Activated CD4-positive, alpha-beta T cell treated with anti-CD3 and anti-CD28 coated beads for 1 hour (primary cell): ENCODE measurements around the gene NAB2.
A peak's percentile ranks its signal among the peaks of the same experiment; 100 is the strongest.
"Not testable (repeated sequence)": the region's sequence is repeated elsewhere in the genome, so short reads cannot be mapped to it uniquely, and the experiment has no call there.

Source experiments
- DNase-seq: peaks from one replicate; pipeline ENCODE4 v3.0.0-alpha.2; 2020

The NAB2 gene

DNA sequence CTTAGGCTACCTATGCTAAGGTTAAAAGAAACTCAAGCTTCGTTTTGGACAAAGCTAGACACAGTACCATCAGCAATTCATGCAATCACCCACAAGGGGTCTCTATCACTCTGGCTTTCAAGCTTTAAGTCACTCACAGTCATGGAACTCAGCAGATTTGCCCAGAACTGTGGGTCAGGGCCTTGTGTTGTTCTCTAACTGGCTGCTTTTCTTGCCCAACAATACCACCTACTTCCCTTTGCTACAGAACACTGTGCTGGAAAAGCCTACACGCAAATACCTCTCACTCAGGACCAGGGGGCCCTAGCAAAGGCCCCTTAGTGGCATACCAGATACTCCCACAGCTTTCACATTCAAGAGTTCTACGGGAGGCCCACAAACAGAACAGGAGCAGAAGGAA, 19.4 kb upstream of the NAB2 start:
- peak; percentile 23 for DNase-seq

DNA sequence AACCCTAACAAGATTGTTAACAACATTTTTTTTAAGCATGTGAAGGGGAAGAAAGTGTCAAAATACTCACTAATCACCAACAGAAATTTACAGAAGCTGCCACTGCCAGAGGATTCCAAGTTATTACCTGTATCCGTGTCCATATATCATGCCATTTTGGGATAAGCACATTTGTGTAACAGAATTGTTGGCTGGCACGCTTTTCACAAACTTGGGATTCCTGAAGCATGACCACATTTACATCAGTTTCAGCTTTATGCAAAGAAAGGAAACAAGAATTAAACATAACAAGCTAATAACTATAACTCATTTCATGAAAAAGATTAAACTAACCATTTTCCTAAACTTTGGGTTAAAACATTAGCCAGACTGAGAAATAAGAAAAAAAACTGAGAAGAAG, 16.3 kb upstream of the NAB2 start:
- DNase-seq = no peak

DNA sequence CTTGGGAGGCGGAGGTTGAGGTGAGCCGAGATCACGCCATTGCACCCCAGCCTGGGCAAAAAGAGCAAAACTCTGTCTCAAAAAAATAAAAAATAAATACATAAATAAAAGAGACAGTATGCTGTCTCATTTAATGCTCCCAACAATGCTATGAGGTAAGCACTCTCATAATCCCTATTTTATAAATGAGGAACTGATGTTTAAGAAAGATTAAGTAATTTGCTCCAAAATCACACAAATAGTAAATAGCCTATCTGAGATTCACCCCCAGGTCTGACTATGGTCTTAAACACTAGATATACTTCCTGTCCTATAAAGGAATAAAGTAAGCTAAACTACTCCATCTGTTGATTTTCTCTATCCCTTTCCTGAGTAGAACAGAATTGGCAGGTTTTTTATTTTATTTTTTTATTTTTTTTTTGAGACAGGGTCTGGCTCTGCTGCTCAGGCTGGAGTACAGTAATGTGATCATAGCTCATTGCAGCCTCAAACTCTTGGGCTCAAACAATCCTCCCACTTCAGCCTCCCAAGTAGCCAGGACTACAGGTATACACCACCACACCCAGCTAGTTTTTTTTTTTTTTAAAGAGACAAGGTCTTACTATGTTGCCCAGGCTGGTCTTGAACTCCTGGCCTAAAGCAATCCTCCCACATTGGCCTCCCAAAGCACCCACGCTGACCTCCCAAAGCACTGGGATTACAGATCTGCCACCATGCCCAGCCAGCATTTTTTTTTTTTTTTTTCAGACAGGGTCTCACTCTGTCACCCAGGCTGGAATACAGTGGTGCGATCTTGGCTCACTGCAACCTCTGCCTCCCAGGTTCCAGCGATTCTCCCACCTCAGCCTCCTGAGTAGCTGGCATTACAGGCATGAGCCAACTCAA, 15.1 kb upstream of the NAB2 start:
- not testable (repeated sequence) for DNase-seq

DNA sequence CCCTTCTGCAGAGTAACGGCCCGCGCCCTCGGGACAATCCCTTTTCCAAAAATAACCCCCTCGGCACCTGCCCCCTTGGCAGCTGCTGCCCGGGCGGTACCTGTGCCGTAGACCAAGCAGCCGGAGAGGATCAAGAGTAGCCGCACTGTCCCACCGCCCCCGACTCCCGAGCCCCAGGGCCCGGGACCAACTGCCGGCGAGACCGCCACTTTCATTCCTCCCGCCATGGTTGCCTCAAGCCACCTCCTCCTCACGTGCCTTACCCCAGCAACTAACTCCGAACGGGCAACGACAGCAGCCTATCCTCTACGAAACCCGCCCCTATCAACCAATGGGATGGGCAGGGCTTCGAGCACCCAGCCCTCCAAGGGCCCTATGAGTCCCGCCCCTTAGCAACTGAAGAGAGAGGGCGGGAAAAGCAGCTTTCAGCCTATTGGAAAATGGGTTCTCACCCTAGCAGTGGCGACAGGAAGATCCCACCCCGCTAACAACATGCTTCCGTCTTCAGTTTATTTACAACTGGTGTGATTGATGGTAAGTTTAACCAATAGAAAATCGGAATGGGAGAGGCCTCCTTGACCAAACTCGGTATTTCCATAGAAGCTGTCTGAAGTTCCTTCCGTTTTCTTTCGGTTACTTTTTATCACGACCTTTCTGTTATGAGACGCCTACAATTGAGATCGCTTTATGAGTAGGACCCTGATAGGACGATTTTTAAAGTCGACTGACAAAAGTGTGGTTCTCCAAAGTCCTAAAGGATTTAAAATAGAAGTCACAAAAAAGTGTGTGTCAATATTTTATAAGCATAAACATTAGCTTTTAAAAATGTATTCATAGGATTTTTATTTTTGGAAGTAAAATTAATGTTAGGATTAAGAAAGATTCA, 10.2 kb upstream of the NAB2 start, which contains the start of gene NEMP1:
Gene NEMP1 (minus strand): TSS at position 273 of the 886 bp plus-strand sequence. CDS start 46 bp downstream, at position 227.
- DNase-seq = peak; percentile 92

DNA sequence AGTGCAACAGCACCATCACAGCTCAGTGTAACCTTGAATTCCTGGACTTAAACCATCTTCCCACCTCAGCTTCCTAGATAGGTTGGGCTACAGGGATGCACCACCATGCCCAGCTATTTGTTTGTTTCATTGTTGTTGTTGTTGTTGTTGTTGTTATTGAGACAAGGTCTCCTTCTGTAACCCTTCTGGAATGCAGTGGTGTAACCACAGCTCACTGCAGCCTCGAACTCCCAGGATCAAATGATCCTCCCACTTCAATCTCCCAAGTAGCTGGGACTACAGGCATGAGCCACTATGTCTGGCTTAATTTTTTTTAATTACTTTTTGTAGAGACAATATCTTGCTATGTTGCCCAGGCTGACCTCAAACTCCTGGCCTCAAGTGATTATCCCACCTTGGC, 9.1 kb upstream of the NAB2 start:
- no peak for DNase-seq

DNA sequence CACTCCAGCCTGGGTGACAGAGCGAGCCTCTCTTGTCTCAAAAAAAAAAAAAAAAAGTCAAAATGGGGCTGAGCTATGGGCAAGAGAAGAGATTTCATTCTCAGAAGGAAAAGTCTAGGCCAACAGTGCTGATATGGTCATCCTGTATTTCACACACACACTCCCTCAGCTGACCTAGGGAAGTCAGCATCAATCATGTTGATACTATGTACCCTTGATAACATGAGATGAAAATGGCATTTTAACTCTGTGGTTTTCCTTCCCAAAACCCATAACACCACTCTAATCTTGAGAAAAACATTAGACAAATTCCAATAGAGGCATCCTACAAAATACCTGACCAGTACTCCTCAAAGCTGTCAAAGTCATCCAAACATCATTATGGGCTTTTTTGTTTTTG, 8.1 kb upstream of the NAB2 start:
- no peak for DNase-seq

DNA sequence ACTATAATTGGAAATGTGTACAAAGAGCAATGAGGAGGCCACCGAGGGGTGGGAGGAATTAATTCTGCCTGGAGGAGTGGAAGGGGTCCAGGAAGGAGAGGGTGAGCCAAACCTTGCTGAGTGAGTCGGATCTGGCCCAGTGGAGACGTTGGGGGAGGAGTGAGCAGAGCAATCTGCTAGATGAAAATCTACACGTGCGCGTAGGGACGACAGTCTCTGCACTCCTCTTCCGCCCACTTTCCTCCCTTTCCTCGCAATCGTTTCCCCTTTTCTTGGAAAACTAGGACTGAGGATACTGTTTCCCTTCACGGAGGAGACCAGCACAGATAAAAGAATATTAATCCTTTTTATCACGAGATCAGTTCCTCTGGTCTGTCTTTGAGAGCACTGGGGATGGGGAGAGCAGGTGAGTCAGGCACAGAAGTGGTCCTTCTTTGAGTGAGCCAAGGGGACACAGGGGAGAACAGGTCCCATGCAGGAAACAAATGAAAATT, 2.9 kb upstream of the NAB2 start:
- DNase-seq = no peak

DNA sequence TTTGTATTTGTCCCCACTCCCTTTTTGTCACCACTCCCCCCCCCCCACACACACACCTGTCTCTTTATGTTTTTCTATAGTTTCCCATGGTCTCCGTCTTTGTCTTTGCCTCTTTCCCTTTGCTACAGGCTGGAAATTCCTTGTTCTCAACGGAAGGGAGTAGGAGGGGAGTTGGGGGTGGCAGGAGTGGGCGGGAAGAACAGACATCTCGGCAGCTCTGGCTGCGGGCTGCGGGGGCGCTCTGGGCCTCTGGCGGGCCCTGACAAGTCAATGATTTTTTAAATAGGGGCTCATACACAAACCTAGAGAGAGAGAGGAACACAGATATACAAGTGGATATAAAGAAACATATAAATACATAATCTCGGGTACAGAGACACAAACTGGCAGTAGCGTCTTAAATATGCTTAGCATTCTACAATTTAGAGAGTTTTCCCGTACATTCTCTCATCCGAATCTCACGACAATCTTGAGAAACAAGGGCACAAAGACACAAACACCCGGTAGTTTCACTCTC, 2.4 kb upstream of the NAB2 start:
- DNase-seq = no peak

DNA sequence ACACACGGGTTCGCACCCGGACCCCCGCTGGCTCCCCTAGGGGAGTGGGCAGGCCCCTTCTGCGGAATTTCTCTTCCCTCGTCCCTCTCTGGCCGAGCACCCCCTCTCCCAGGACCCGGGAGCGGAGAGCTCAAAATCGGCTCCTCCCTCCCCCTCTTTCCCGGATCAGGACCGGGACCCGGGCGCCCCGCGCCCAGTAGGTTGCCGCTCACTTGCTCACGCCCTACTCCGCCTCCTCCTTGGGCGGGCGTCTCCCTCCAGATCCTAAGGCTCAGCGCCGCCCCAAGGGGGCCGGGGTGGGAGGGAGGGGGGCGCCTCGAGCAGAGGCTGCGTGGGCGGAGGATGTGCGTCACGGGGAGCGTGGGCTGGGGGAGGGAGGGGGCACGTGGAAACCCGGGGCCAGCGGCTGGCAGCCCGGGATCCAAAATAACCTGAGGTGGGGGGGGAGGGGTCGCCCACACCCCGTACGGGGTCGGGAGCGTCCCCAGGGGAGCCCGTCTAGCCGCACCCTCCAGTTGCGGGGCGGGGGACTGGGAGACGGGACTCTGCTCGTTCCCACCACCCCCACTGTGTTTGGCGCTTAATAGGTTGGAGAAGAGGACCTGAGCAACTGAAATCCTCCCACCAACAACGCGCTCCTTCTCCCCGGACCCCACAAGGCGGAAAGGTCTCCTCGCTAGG, 1.8 kb upstream of the NAB2 start:
- peak; percentile 91 for DNase-seq

DNA sequence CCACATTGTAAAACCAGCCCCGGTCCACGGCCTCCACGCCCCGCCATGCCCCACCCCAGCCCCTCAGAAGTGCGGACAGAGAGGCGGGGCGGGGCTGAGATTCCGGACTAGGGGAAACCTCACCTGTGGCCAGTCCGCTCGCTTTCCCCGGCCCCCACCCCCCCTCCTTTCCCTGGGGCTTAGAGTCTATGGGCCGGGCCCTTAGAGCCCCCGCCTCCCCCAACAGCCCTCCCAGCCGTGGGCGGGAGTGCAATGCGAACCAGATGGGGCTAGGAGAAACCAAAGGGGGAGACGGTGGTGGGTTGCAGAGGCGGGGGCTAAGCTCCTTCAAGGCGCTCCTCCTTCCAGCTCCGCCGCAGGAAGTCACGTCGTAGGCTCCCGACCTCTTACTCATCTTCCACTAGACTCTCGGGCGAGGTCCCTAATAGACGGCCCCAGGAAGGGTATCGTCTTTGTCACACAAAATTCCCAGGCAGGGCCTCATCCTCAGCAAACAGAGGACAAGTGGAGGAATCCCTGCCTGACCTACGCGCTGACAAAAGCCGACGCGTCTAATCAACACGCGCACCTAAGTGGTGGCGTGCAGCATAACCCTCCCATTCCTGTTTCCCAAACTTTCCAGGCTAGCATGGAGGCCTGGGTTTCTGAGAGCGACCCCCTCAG, 1.1 kb upstream of the NAB2 start:
- peak; percentile 67 for DNase-seq

DNA sequence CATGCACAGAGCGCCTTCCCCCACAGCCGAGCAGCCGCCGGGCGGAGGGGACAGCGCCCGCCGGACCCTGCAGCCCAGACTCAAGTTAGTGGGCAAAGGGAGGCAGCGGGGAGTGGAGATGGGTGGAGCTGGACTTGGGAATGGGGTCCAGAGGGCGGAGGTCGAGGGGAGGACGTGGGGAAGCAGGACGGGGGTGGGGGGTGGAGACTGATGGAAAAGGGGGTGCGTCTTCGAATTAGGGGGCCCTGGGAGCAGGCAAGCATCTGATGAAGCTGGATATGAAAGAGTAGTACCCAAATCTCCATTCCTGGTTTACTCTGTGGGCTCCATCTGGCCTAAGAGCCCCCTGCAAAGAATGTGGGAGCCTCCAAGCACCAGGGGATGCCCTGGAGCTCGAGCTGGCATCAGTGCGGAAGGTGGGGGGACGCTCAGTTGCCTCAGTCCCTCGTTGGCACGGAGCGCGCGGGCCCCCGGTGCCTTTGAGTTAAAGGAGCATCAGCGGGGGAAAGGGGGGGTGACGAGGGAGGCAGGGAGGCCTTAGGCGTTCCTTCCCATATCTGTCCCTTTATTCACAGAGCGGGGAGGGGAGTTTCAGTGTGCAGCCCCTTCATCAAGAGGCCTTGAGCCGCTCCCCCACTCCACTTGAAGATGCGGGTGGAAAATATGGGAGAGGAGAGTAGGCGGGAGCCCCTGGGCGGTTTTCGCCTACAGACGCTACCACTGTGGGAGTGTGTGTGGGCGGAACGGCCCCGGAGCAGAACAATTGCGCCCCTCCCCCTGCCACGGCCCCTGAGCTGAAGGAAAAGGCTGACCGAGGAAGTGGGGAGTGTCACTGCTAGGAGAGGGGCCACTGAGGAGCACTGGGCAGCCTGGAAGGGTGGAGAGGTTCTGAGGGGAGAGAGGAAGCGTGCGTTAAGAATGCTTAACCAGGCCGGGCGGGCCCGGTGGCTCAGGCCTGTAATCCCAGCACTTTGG, 644 bp downstream of the NAB2 start:
- peak; percentile 45 for DNase-seq

DNA sequence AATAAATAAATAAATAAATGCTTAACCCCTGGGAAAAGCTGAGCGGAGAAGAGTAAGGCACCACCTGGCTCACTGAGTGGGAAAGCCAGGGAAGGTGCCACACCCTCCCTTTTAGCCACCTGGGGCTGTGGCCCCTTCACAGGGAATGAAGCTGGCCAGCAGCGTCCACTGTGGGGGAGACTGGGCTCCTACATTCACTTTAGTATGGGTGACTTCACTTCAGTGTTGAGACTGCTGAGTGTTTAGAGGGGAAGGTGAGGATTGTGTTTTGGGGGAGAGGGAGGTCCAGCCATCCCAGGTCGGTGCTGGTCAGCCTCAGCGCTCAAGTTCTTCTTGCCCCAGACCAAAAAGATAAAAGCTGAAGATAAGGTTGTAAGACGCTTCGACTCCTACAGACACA, 1.6 kb downstream of the NAB2 start:
- DNase-seq = no peak

DNA sequence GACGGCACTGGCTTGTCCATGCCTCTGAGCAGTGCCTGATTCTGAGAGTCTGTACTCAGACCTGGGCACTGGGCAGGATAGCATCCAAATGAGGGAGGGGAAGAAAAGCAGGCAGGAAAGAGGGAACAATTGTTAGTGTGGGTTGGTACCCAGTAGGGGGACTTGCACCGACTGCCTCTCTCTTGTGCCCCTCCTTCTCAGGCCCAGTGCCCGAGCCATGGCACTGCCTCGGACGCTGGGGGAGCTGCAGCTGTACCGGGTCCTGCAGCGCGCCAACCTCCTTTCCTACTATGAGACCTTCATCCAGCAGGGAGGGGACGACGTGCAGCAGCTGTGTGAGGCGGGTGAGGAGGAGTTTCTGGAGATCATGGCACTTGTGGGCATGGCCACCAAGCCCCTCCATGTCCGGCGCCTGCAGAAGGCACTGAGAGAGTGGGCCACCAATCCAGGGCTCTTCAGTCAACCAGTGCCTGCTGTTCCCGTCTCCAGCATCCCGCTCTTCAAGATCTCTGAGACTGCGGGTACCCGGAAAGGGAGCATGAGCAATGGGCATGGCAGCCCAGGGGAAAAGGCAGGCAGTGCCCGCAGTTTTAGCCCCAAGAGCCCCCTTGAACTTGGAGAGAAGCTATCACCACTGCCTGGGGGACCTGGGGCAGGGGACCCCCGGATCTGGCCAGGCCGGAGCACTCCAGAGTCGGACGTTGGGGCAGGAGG, 2.2 kb downstream of the NAB2 start:
- DNase-seq = no peak

DNA sequence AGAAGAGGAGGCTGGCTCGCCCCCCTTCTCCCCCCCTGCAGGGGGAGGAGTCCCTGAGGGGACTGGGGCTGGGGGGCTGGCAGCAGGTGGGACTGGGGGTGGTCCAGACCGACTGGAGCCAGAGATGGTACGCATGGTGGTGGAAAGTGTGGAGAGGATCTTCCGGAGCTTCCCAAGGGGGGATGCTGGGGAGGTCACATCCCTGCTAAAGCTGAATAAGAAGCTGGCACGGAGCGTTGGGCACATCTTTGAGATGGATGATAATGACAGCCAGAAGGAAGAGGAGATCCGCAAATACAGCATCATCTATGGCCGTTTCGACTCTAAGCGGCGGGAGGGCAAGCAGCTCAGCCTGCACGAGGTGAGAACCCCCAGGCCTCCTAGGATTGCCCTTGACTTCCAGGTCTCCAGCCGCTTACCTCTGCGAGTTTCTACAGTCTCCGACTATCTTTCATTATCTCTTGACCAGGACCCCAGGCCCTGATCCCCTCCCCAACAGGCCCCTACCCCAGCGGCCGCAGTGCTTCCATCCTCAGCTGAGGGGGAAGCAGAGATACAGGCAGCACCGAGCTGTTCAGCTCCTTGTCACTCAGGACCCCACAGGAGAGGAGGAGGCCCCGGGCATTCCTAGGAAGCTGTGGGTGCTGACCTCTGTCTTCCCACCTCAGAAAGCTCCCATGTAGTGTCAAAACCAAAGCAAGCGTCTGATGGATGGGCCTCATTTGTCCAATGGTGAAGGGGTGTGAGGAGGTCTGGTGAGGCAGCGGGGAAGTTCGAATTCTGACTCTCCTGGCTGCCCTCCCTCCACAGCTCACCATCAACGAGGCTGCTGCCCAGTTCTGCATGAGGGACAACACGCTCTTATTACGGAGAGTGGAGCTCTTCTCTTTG, 3.0 kb downstream of the NAB2 start:
- DNase-seq = no peak

DNA sequence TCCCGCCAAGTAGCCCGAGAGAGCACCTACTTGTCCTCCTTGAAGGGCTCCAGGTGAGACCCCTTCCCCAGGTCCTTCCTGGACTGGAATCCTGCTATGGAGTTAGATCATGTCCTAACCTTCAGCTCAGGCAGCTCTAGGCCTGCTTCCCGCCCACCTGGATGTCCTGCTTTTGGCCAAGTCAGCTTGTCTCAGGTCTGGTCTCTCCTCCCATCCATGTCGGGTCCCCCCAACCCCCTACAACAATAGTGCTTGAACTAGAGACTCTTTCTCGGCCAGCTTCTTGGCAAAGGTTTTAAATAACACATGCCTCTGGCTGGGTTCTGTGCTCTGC, 3.6 kb downstream of the NAB2 start:
- no peak for DNase-seq

DNA sequence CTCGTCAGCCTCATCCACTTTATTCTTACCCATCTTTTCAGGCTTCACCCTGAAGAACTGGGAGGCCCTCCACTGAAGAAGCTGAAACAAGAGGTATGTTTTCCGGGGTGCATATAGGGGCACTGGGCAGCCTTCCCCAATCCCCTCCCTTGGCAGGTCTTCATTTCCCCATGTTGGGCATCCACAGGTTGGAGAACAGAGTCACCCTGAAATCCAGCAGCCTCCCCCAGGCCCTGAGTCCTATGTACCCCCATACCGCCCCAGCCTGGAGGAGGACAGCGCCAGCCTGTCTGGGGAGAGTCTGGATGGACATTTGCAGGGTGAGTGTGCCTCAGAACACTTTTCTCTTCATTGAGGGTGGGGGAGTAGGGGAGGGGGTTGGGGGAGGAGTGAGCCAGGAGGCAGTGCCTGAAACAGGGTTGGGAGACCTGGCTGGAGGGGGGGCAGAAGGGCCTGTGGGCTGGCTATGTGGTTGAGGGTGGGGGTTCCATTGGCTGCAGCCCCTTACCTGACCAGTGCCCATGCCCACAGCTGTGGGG, 4.0 kb downstream of the NAB2 start:
- DNase-seq = no peak

DNA sequence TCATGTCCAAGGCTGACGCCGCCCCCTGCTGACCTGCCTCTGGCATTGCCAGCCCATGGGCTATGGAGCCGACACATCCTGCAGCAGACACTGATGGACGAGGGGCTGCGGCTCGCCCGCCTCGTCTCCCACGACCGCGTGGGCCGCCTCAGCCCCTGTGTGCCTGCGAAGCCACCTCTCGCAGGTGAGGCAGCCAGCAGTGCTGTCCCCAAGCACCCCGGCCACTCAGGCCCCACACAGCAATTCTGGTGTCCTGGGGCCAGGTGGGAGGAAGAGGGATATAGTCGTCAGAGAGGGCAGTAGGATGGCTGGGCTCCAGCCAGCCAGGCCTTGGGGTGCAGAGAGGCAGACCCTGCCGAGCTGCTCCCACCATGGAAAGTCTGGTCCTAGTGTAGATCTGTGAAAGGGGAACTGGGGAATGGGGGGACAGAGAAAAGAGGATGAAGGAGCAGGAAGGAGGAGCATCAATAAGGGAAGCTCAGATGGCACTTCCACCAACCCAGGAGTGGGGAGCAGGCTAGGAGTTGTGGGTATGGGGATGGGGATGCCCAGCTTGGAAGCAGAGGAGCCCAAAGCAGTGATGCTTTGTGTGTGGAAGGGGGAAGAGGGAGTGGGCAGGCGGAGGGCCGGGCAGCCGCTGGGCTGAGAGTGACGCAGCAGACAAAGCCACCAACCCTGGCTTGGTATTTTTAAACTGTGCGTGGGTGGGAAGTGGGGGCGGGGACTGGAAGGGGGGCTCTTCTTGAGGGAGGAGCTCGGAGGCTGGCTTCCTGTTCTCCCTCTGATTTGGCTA, 4.7 kb downstream of the NAB2 start:
- DNase-seq = no peak
